Fibroblast of skin of left quadriceps (primary cell): ENCODE measurements around the gene PCDHB16.
"Not testable (repeated sequence)": the region's sequence is repeated elsewhere in the genome, so short reads cannot be mapped to it uniquely, and the experiment has no call there.

Experiments used
- DNase-seq, 2 experiments: peaks; one replicate each; pipeline ENCODE4 v3.0.0-alpha.2; 2013; ENCODE audit warnings: low read depth in 2 of 2

Gene PCDHB16

GRCh38 chr5:141184117-141184855 lies 2.1 kb downstream of the PCDHB16 start:
- not testable (repeated sequence) for DNase-seq

GRCh38 chr5:141186897-141187512 lies 4.8 kb downstream of the PCDHB16 start, which contains the start of gene PCDHB9:
Gene PCDHB9 (plus strand): TSS chr5:141187161. CDS start chr5:141187319, 158 bp downstream.
- DNase-seq, result no peak

- DNase-seq, result not testable (repeated sequence)
Observed at GRCh38 chr5:141188682-141189081, 6.5 kb downstream of the PCDHB16 start.

- not testable (repeated sequence) for DNase-seq
Observed at GRCh38 chr5:141189131-141189530, 6.9 kb downstream of the PCDHB16 start.

GRCh38 chr5:141192110-141192725 lies 10.0 kb downstream of the PCDHB16 start, which contains the start of gene PCDHB10:
Gene PCDHB10 (plus strand): TSS chr5:141192353. CDS start chr5:141192553, 200 bp downstream.
- no peak for DNase-seq

GRCh38 chr5:141194332-141194731 lies 12.1 kb downstream of the PCDHB16 start:
- DNase-seq, result not testable (repeated sequence)

GRCh38 chr5:141196363-141196762 lies 14.2 kb downstream of the PCDHB16 start:
- DNase-seq, result no peak

- DNase-seq, result no peak
Observed at GRCh38 chr5:141199359-141200235, 17.4 kb downstream of the PCDHB16 start, which contains the start of gene PCDHB11. Gene PCDHB11 (plus strand): TSS chr5:141199627. CDS start chr5:141199775, 148 bp downstream.

GRCh38 chr5:141201126-141201525 lies 18.9 kb downstream of the PCDHB16 start:
- not testable (repeated sequence) for DNase-seq

GRCh38 chr5:141201646-141202045 lies 19.5 kb downstream of the PCDHB16 start:
- not testable (repeated sequence) for DNase-seq

- no peak for DNase-seq
Observed at GRCh38 chr5:141208478-141208877, 26.3 kb downstream of the PCDHB16 start, which contains the start of gene PCDHB12. Gene PCDHB12 (plus strand): TSS chr5:141208719. CDS start chr5:141208908, 189 bp downstream.

GRCh38 chr5:141210281-141210680 lies 28.1 kb downstream of the PCDHB16 start:
- not testable (repeated sequence) for DNase-seq

GRCh38 chr5:141210849-141211248 lies 28.7 kb downstream of the PCDHB16 start:
- DNase-seq, result not testable (repeated sequence)

GRCh38 chr5:141213656-141214339 lies 31.6 kb downstream of the PCDHB16 start, which contains the start of gene PCDHB13:
Gene PCDHB13 (plus strand): TSS chr5:141213919. CDS start chr5:141214124, 205 bp downstream.
- DNase-seq, result not testable (repeated sequence)

GRCh38 chr5:141214583-141214982 lies 32.4 kb downstream of the PCDHB16 start:
- not testable (repeated sequence) for DNase-seq

- not testable (repeated sequence) for DNase-seq
Observed at GRCh38 chr5:141215504-141215903, 33.3 kb downstream of the PCDHB16 start.

- DNase-seq, result not testable (repeated sequence)
Observed at GRCh38 chr5:141216035-141216434, 33.8 kb downstream of the PCDHB16 start.

GRCh38 chr5:141223112-141223783 lies 41.1 kb downstream of the PCDHB16 start, which contains the start of gene PCDHB14:
Gene PCDHB14 (plus strand): TSS chr5:141223343. CDS start chr5:141223506, 163 bp downstream.
- no peak for DNase-seq

GRCh38 chr5:141224844-141225243 lies 42.7 kb downstream of the PCDHB16 start:
- DNase-seq, result not testable (repeated sequence)

- DNase-seq, result not testable (repeated sequence)
Observed at GRCh38 chr5:141225421-141225820, 43.2 kb downstream of the PCDHB16 start.
